Measurements from ENCODE around the gene IFI30.

The IFI30 gene

DNA sequence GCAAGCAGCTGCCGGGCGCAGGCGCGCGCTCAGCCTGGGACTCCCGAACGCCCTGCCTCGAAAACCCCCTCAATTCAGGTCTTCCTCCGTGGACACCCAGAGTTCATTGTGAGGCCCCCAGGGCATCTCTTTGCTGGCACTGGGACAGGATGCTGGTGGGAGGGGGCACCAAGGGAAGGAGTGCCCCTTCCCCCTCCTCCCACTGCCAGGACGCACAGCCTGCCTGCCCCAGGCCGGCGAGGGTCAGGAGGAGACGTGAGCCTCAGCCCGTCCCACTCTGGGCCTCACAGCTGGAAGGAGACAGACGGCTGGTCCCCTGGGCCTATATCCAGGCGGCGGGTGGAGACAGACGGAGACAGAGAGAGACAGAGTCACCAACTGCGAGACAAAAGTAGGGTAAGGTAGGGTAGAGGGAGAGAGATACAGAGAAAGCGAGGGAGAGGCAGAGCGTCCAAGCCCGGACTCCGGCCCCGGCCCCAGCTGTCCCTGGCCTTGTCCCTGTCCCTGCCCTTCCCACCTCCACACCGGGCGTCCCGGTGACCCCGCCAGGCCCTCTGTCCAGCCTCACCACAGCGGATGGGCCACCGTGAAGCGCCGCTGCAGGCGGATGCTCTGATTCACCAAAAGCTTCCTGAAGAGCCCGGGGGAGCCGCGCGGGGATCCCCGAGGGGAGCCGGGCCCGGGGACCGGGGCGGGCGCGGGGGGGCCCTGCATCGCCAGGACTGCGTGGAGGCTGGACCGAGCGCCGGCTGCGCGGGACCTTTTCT, 52.3 kb downstream of the IFI30 start, which contains the start of gene PDE4C:
Gene PDE4C (minus strand): TSS at position 737 of the 767 bp plus-strand sequence. CDS start 23 bp downstream, at position 714.
- H3K4me3 ChIP-seq (ENCODE audit: low read depth, low read length) = no peak within 1 kb of the TSS
- ChIA-PET POLR2A (interaction anchor here (1.4 kb wide), 1 partner anchor 56 kb away, joined by 3 read pairs; the partner anchor contains the start of gene JUND), CTCF (interaction anchor here (1.4 to 2.8 kb wide), 3 partner anchors 26 to 53 kb away, joined by 4 to 10 read pairs (median 7); partner anchors contain the start of gene MPV17L2)
- DNase-seq (ENCODE audit: low read depth, low spot score) = no peak
- TF ChIP-seq, protein P1, sequence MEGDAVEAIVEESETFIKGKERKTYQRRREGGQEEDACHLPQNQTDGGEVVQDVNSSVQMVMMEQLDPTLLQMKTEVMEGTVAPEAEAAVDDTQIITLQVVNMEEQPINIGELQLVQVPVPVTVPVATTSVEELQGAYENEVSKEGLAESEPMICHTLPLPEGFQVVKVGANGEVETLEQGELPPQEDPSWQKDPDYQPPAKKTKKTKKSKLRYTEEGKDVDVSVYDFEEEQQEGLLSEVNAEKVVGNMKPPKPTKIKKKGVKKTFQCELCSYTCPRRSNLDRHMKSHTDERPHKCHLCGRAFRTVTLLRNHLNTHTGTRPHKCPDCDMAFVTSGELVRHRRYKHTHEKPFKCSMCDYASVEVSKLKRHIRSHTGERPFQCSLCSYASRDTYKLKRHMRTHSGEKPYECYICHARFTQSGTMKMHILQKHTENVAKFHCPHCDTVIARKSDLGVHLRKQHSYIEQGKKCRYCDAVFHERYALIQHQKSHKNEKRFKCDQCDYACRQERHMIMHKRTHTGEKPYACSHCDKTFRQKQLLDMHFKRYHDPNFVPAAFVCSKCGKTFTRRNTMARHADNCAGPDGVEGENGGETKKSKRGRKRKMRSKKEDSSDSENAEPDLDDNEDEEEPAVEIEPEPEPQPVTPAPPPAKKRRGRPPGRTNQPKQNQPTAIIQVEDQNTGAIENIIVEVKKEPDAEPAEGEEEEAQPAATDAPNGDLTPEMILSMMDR (IDR thresholded peaks at IDR 0.05; ENCODE audit: insufficient read depth, low read length, missing control alignments) = no peak

DNA sequence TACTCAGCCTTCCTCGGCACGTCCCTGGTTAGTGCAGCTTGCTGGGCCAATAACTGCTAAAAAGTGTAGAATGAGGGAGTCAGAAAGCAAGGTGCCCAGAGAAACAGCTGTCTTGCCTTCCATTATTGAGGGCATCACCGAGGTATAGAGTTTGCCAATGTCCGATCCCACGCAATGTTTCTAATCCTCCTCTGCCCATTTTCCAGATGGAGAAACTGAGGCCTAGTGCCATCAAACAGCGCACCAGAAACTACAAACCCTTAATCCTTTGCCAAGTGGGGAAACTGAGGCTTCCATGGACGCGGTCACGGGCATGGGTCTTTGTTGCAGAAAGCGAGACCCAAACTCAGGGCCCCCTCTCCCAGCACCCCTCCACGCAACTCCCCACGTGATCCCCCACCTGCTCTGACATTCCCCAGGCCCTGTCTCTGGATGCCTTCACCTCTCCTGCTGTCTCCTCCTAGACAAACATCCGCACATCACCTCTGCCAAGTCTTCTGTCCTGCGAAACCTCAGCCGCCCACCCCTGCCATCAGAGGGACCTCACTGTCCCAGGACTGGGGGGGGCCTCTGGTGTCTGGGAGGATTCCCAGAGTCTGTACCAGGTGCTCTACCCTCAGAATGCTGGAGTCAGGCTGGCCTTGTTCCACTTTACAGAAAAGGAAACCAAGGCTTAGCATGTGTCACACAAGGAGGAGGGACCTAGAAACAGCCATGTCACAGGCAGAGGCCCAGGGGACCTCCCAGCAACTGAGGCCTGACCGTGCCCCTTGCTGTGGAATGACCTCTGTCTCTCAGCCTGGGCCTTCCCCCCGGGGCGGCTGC, 53.6 kb downstream of the IFI30 start:
- ChIA-PET CTCF (interaction anchor here (1.4 kb wide), 1 partner anchor 25 kb away, joined by 4 read pairs; no protein-coding TSS in a partner anchor), POLR2A (no interaction called here)
- no peak for DNase-seq (ENCODE audit: low read depth, low spot score)
- no peak overlapping the region for H3K4me3 ChIP-seq (ENCODE audit: low read depth, low read length)
- TF ChIP-seq, protein P1 (IDR thresholded peaks at IDR 0.05; ENCODE audit: insufficient read depth, low read length, missing control alignments) = no peak

All from AG04449 (cell line).